K562 (cell line): ENCODE data around the gene RERE. TPM values are rescaled to one million over a fixed set of nuclear protein-coding genes. Genes with fewer than 3 reads are reported as not detected.

ENCODE experiments used
- CBX3 ChIP-seq, 2 experiments: IDR thresholded peaks; 1 replicate in 1 of 2; 2 replicates in 1 of 2; pipeline ENCODE4 v1.6.1; 2012; ENCODE audit warnings: inconsistent platforms in 2 of 2, low read length in 2 of 2, borderline replicate concordance in 1 of 2, control low read depth in 1 of 2
- CTCFL ChIP-seq: IDR thresholded peaks from 2 replicates; pipeline ENCODE4 v1.6.1; 2011; ENCODE audit warnings: borderline replicate concordance, low read depth, mild to moderate bottlenecking, moderate library complexity, low read length; ENCODE audit not compliant: insufficient read depth, poor library complexity, severe bottlenecking
- IRF1 ChIP-seq: sonication (generic); formaldehyde crosslinking; IDR thresholded peaks from 2 replicates; pipeline ENCODE4 v1.8.0; 2022; ENCODE audit warnings: missing genetic modification reagents, mild to moderate bottlenecking, borderline replicate concordance
- REST ChIP-seq, 2 experiments: fragments of 450-650 bp; formaldehyde crosslinking in 1 of 2; IDR thresholded peaks; 2 replicates each; pipeline versions ENCODE4 v1.4.0 to v1.6.1; 2014 to 2020; ENCODE audit warnings: mild to moderate bottlenecking in 2 of 2, borderline replicate concordance in 1 of 2, low read depth in 1 of 2
- ZNF398 ChIP-seq: fragments of 250-450 bp; sonication (Bioruptor Pico); IDR thresholded peaks from 2 replicates; pipeline ENCODE4 v1.8.0; 2021; ENCODE audit warnings: moderate library complexity, mild to moderate bottlenecking, inconsistent platforms
- polyA plus RNA-seq, 8 experiments: library from polyadenylated mRNA; depleted of rRNA in 4 of 8; stranded (reverse) in 5 of 8; unstranded in 3 of 8; fragments of >200 nt; fragmentation: Nextera tagmentation in 2 of 8; fragmentation: Illumina TruSeq in 1 of 8; extraction: Ambion mirVana in 2 of 8; extraction: Trizol in 1 of 8; gene quantifications; 2 replicates each; pipeline versions ENCODE4 v1.2.1 to v1.2.3, GENCODE V29; 2011 to 2014; ENCODE audit warnings: inconsistent platforms in 1 of 8, missing spikeins in 1 of 8
- total RNA-seq, 7 experiments: library from RNA; depleted of rRNA in 6 of 7; stranded (reverse); fragments of >200 nt in 6 of 7; fragmentation: Illumina TruSeq in 2 of 7; extraction: Trizol in 2 of 7; gene quantifications; 2 replicates each; pipeline versions ENCODE4 v1.2.1 to v1.2.3, GENCODE V29; 2011 to 2021; ENCODE audit warnings: low replicate concordance in 1 of 7

The RERE gene
- total and polyA plus RNA-seq, 9 of the 15 experiments (the other 6 are each of a cell fraction or from before 2014, with no cell fraction given) = 3.0 to 51.5 (median 13.4) TPM

- no peak for TF ChIP-seq REST (IDR thresholded peaks at IDR 0.05; ENCODE audit: borderline replicate concordance)
- no peak for TF ChIP-seq REST (CRISPR knock-in tag; IDR thresholded peaks at IDR 0.05; ENCODE audit: low read depth)
- TF ChIP-seq CTCFL = no peak
- TF ChIP-seq ZNF398 (CRISPR knock-in tag) = no peak
- no peak for TF ChIP-seq IRF1 (CRISPR knock-in tag)
- TF ChIP-seq CBX3 (IDR thresholded peaks at IDR 0.05; ENCODE audit: borderline replicate concordance in 1 of 2, low read length in 2 of 2) = no peak
- TF ChIP-seq, all 486 proteins: peak for 0
Measured at GRCh38 chr1:8410791-8411190, 406.6 kb downstream of the RERE start (continued).
